ENCODE measurements around the gene REEP1.

- TF ChIP-seq CTCF (IDR thresholded peaks at IDR 0.05) (no peak), ZFX (IDR thresholded peaks at IDR 0.05; ENCODE audit: borderline replicate concordance) (no peak)
These were observed 85.6 kb downstream of the REEP1 start for GRCh38 chr2:86251840-86252266.
